GM23338 (cell line): ENCODE results near the gene LAMC3.
A peak's percentile ranks its signal among the peaks of the same experiment; 100 is the strongest.

Experiments
- EZH2 ChIP-seq: fragments of 200-600 bp; sonication (generic); IDR thresholded peaks from one replicate; pipeline ENCODE4 v1.8.0; 2017; ENCODE audit warnings: antibody characterized with exemption, mild to moderate bottlenecking, low read depth; ENCODE audit not compliant: unreplicated experiment
- NANOG ChIP-seq: IDR thresholded peaks from 2 replicates; pipeline ENCODE4 v1.6.1; 2016; ENCODE audit warnings: antibody characterized with exemption, borderline replicate concordance
- POLR2AphosphoS5 ChIP-seq: IDR thresholded peaks from 2 replicates; pipeline ENCODE4 v1.6.1; 2016; ENCODE audit warnings: antibody characterized with exemption, low read depth
- STAT1 ChIP-seq: IDR thresholded peaks from one replicate; pipeline ENCODE4 v1.6.1; 2016; ENCODE audit warnings: antibody characterized with exemption; ENCODE audit not compliant: unreplicated experiment
- ZNF114 ChIP-seq: fragments of 250-450 bp; sonication (Bioruptor Pico); IDR thresholded peaks from 2 replicates; pipeline ENCODE4 v1.5.0; 2020; ENCODE audit warnings: mild to moderate bottlenecking, moderate library complexity
- TF ChIP-seq, protein P1 (sequence below), 2 experiments: fragments of 200-600 bp in 1 of 2; sonication (generic) in 1 of 2; conservative IDR thresholded peaks; 2 replicates each; pipeline versions ENCODE4 v1.5.1 to v1.6.1; 2016 to 2017; ENCODE audit warnings: antibody characterized with exemption in 2 of 2, low read depth in 2 of 2, mild to moderate bottlenecking in 2 of 2, moderate library complexity in 1 of 2
- TF ChIP-seq, protein P2 (sequence below): IDR thresholded peaks from one replicate; pipeline ENCODE4 v1.6.1; 2018; ENCODE audit warnings: antibody characterized with exemption; ENCODE audit not compliant: unreplicated experiment

DNA sequence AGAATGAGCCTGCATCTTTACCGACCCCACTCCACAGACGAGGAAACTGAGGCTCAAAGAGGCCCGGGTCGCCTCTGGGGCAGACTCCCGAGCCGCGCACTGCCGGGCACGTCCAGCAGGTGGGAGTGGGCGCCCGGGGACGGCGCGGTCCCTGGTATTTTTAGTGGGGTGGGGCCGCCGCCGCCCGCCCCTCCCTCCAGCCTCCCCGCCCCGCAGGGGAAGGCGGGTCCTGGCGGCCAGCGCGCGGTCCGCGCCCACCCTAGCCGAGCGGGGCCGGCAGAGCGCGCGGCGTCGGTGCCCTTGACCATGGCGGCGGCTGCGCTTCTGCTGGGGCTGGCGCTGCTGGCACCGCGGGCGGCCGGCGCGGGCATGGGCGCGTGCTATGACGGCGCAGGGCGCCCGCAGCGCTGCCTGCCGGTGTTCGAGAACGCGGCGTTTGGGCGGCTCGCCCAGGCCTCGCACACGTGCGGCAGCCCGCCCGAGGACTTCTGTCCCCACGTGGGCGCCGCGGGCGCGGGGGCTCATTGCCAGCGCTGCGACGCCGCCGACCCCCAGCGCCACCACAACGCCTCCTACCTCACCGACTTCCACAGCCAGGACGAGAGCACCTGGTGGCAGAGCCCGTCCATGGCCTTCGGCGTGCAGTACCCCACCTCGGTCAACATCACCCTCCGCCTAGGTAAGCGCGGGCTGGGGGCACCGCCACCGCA is at the start of gene LAMC3:
- TF ChIP-seq STAT1 = no peak
- no peak for TF ChIP-seq POLR2AphosphoS5
- TF ChIP-seq, protein P1, sequence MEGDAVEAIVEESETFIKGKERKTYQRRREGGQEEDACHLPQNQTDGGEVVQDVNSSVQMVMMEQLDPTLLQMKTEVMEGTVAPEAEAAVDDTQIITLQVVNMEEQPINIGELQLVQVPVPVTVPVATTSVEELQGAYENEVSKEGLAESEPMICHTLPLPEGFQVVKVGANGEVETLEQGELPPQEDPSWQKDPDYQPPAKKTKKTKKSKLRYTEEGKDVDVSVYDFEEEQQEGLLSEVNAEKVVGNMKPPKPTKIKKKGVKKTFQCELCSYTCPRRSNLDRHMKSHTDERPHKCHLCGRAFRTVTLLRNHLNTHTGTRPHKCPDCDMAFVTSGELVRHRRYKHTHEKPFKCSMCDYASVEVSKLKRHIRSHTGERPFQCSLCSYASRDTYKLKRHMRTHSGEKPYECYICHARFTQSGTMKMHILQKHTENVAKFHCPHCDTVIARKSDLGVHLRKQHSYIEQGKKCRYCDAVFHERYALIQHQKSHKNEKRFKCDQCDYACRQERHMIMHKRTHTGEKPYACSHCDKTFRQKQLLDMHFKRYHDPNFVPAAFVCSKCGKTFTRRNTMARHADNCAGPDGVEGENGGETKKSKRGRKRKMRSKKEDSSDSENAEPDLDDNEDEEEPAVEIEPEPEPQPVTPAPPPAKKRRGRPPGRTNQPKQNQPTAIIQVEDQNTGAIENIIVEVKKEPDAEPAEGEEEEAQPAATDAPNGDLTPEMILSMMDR (conservative IDR thresholded peaks at IDR 0.05; ENCODE audit: low read depth in 2 of 2) = peak; percentile 41 to 66
- TF ChIP-seq EZH2 = no peak
- TF ChIP-seq, protein P2, sequence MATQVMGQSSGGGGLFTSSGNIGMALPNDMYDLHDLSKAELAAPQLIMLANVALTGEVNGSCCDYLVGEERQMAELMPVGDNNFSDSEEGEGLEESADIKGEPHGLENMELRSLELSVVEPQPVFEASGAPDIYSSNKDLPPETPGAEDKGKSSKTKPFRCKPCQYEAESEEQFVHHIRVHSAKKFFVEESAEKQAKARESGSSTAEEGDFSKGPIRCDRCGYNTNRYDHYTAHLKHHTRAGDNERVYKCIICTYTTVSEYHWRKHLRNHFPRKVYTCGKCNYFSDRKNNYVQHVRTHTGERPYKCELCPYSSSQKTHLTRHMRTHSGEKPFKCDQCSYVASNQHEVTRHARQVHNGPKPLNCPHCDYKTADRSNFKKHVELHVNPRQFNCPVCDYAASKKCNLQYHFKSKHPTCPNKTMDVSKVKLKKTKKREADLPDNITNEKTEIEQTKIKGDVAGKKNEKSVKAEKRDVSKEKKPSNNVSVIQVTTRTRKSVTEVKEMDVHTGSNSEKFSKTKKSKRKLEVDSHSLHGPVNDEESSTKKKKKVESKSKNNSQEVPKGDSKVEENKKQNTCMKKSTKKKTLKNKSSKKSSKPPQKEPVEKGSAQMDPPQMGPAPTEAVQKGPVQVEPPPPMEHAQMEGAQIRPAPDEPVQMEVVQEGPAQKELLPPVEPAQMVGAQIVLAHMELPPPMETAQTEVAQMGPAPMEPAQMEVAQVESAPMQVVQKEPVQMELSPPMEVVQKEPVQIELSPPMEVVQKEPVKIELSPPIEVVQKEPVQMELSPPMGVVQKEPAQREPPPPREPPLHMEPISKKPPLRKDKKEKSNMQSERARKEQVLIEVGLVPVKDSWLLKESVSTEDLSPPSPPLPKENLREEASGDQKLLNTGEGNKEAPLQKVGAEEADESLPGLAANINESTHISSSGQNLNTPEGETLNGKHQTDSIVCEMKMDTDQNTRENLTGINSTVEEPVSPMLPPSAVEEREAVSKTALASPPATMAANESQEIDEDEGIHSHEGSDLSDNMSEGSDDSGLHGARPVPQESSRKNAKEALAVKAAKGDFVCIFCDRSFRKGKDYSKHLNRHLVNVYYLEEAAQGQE = no peak
- TF ChIP-seq ZNF114 (CRISPR knock-in tag) = no peak
- no peak for TF ChIP-seq NANOG
